HepG2 (cell line): ENCODE data around the gene BMP2K. TPM values are rescaled to one million over a fixed set of nuclear protein-coding genes. Genes with fewer than 3 reads are reported as not detected.
A peak's percentile ranks its signal among the peaks of the same experiment; 100 is the strongest.

ENCODE experiments used
- ELF3 ChIP-seq: IDR thresholded peaks from 2 replicates; pipeline ENCODE4 v1.6.1; 2016; ENCODE audit warnings: missing genetic modification reagents, missing compliant biosample characterization
- ETV5 ChIP-seq: IDR thresholded peaks from 2 replicates; pipeline ENCODE4 v1.6.1; 2018; ENCODE audit warnings: missing biosample characterization, missing genetic modification reagents, inconsistent platforms, borderline replicate concordance
- HNRNPUL1 ChIP-seq: fragments of 200-400 bp; formaldehyde crosslinking; IDR thresholded peaks from 2 replicates; pipeline ENCODE4 v1.6.1; 2017; ENCODE audit warnings: low read depth, mild to moderate bottlenecking, low read length, moderate library complexity
- HOXA7 ChIP-seq: sonication (generic); formaldehyde crosslinking; IDR thresholded peaks from 2 replicates; pipeline ENCODE4 v1.8.1; 2022; ENCODE audit warnings: mild to moderate bottlenecking, missing genetic modification reagents, moderate library complexity
- JUN ChIP-seq: sonication (generic); formaldehyde crosslinking; IDR thresholded peaks from 2 replicates; pipeline ENCODE4 v1.4.0; 2020; ENCODE audit warnings: mild to moderate bottlenecking, missing genetic modification reagents
- MYNN ChIP-seq: sonication (generic); formaldehyde crosslinking; IDR thresholded peaks from 2 replicates; pipeline ENCODE4 v1.4.0; 2020; ENCODE audit warnings: mild to moderate bottlenecking, low read depth, missing genetic modification reagents
- NR2F6 ChIP-seq, 2 experiments: IDR thresholded peaks; 2 replicates each; pipeline ENCODE4 v1.6.1; 2016; ENCODE audit warnings: antibody characterized with exemption in 1 of 2, mild to moderate bottlenecking in 1 of 2
- RFXANK ChIP-seq: IDR thresholded peaks from 2 replicates; pipeline ENCODE4 v1.6.1; 2016
- SMARCC2 ChIP-seq: fragments of 450-650 bp; IDR thresholded peaks from 2 replicates; pipeline ENCODE4 v1.6.1; 2017; ENCODE audit warnings: antibody characterized with exemption, mild to moderate bottlenecking
- TEAD2 ChIP-seq: sonication (generic); formaldehyde crosslinking; IDR thresholded peaks from 2 replicates; pipeline ENCODE4 v1.9.0; 2021; ENCODE audit warnings: missing genetic modification reagents
- ZFP37 ChIP-seq: sonication (generic); formaldehyde crosslinking; IDR thresholded peaks from 2 replicates; pipeline ENCODE4 v1.4.0; 2020; ENCODE audit warnings: missing genetic modification reagents, borderline replicate concordance
- ZFP82 ChIP-seq: sonication (generic); formaldehyde crosslinking; IDR thresholded peaks from 2 replicates; pipeline ENCODE4 v1.5.1; 2020; ENCODE audit warnings: mild to moderate bottlenecking, missing genetic modification reagents, borderline replicate concordance
- ZNF20 ChIP-seq: sonication (generic); formaldehyde crosslinking; IDR thresholded peaks from 2 replicates; pipeline ENCODE4 v1.4.0; 2020; ENCODE audit warnings: mild to moderate bottlenecking, moderate library complexity, missing genetic modification reagents
- ZNF234 ChIP-seq: sonication (generic); formaldehyde crosslinking; conservative IDR thresholded peaks from 2 replicates; pipeline ENCODE4 v1.5.1; 2020; ENCODE audit warnings: mild to moderate bottlenecking, missing genetic modification reagents
- ZNF546 ChIP-seq: sonication (generic); formaldehyde crosslinking; conservative IDR thresholded peaks from 2 replicates; pipeline ENCODE4 v1.8.1; 2023; ENCODE audit warnings: mild to moderate bottlenecking, missing genetic modification reagents
- ZNF615 ChIP-seq: sonication (generic); formaldehyde crosslinking; IDR thresholded peaks from 2 replicates; pipeline ENCODE4 v1.5.0; 2020; ENCODE audit warnings: mild to moderate bottlenecking, missing genetic modification reagents, borderline replicate concordance
- polyA plus RNA-seq, 8 experiments: library from polyadenylated mRNA; depleted of rRNA in 3 of 8; stranded (reverse) in 7 of 8; unstranded in 1 of 8; fragments of >200 nt; fragmentation: Illumina TruSeq in 4 of 8; extraction: Trizol in 4 of 8; gene quantifications; 2 replicates each; pipeline versions ENCODE4 v1.2.1 to v1.2.3, GENCODE V29; 2011 to 2016; ENCODE audit warnings: low read depth in 4 of 8, missing spikeins in 1 of 8, mixed read lengths in 1 of 8; ENCODE audit not compliant: insufficient read depth in 1 of 8
- total RNA-seq, 5 experiments: library from RNA; depleted of rRNA; stranded (reverse); fragments of >200 nt; fragmentation: Illumina TruSeq; extraction: Trizol; gene quantifications; 2 replicates each; pipeline ENCODE4 v1.2.3, GENCODE V29; 2016; ENCODE audit warnings: low read depth in 1 of 5
- TF ChIP-seq, protein P1 (sequence below): sonication (generic); formaldehyde crosslinking; IDR thresholded peaks from 2 replicates; pipeline ENCODE4 v1.4.0; 2020; ENCODE audit warnings: missing genetic modification reagents
- TF ChIP-seq, protein P2 (sequence below): sonication (generic); formaldehyde crosslinking; IDR thresholded peaks from 2 replicates; pipeline ENCODE4 v1.5.0; 2020; ENCODE audit warnings: mild to moderate bottlenecking, missing genetic modification reagents
- TF ChIP-seq, protein P3 (sequence below): sonication (generic); formaldehyde crosslinking; IDR thresholded peaks from one replicate; pipeline ENCODE4 v1.5.1; 2020; ENCODE audit warnings: mild to moderate bottlenecking, missing genetic modification reagents; ENCODE audit errors: not compliant biosample characterization
- TF ChIP-seq, protein P4 (sequence below): sonication (generic); formaldehyde crosslinking; IDR thresholded peaks from 2 replicates; pipeline ENCODE4 v1.4.0; 2020; ENCODE audit warnings: mild to moderate bottlenecking, missing genetic modification reagents

Gene BMP2K
- total and polyA plus RNA-seq, 2 of the 13 experiments (the other 11 are each of a cell fraction or from before 2014, with no cell fraction given) = 8.6 to 15.2 TPM

DNA sequence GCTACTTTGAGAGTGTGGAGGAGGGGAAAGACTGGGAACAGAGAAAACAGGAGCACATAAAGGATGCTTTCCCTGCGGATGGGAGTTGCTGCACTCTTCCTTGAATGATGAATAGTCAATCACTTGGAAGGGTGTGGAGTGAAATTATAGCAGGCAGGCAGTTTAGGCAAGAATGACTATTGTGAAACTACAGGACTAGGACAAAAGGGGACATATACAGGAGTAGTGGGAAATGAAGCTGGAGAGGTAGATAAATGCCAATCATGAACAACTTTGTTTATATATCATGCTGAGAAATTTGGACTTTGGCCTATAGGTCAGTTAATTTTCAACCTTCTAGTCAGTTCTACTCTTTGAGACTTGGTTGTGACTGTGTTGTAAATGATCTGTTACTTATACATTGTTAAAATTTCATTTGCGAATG lies 86.2 kb downstream of the BMP2K start (continued):
- TF ChIP-seq ELF3 (peak; percentile 71; the same call in 1 of the 2 replicates), ZFP82 (CRISPR knock-in tag) (no peak), NR2F6 (IDR thresholded peaks at IDR 0.05) (peak; percentile 29; the same call in 1 of the 2 replicates), NR2F6 (CRISPR knock-in tag; IDR thresholded peaks at IDR 0.05) (peak; percentile 39; the same call in 1 of the 2 replicates), SMARCC2 (no peak), JUN (CRISPR knock-in tag) (no peak), MYNN (CRISPR knock-in tag) (no peak), ZNF234 (CRISPR knock-in tag) (no peak), ZNF20 (CRISPR knock-in tag) (no peak), ZNF615 (CRISPR knock-in tag) (no peak), RFXANK (CRISPR knock-in tag) (no peak), ZNF546 (CRISPR knock-in tag) (no peak), ZFP37 (CRISPR knock-in tag) (no peak), ETV5 (CRISPR knock-in tag) (no peak; the same call in 1 of the 2 replicates), HNRNPUL1 (no peak; the same call in 1 of the 2 replicates), HOXA7 (CRISPR knock-in tag) (no peak), TEAD2 (CRISPR knock-in tag) (no peak)
- TF ChIP-seq, protein P1, sequence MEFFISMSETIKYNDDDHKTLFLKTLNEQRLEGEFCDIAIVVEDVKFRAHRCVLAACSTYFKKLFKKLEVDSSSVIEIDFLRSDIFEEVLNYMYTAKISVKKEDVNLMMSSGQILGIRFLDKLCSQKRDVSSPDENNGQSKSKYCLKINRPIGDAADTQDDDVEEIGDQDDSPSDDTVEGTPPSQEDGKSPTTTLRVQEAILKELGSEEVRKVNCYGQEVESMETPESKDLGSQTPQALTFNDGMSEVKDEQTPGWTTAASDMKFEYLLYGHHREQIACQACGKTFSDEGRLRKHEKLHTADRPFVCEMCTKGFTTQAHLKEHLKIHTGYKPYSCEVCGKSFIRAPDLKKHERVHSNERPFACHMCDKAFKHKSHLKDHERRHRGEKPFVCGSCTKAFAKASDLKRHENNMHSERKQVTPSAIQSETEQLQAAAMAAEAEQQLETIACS (CRISPR knock-in tag) = no peak
- TF ChIP-seq, protein P2, sequence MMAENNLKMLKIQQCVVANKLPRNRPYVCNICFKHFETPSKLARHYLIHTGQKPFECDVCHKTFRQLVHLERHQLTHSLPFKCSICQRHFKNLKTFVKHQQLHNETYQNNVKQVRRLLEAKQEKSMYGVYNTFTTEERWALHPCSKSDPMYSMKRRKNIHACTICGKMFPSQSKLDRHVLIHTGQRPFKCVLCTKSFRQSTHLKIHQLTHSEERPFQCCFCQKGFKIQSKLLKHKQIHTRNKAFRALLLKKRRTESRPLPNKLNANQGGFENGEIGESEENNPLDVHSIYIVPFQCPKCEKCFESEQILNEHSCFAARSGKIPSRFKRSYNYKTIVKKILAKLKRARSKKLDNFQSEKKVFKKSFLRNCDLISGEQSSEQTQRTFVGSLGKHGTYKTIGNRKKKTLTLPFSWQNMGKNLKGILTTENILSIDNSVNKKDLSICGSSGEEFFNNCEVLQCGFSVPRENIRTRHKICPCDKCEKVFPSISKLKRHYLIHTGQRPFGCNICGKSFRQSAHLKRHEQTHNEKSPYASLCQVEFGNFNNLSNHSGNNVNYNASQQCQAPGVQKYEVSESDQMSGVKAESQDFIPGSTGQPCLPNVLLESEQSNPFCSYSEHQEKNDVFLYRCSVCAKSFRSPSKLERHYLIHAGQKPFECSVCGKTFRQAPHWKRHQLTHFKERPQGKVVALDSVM (CRISPR knock-in tag) = no peak
- TF ChIP-seq, protein P3, sequence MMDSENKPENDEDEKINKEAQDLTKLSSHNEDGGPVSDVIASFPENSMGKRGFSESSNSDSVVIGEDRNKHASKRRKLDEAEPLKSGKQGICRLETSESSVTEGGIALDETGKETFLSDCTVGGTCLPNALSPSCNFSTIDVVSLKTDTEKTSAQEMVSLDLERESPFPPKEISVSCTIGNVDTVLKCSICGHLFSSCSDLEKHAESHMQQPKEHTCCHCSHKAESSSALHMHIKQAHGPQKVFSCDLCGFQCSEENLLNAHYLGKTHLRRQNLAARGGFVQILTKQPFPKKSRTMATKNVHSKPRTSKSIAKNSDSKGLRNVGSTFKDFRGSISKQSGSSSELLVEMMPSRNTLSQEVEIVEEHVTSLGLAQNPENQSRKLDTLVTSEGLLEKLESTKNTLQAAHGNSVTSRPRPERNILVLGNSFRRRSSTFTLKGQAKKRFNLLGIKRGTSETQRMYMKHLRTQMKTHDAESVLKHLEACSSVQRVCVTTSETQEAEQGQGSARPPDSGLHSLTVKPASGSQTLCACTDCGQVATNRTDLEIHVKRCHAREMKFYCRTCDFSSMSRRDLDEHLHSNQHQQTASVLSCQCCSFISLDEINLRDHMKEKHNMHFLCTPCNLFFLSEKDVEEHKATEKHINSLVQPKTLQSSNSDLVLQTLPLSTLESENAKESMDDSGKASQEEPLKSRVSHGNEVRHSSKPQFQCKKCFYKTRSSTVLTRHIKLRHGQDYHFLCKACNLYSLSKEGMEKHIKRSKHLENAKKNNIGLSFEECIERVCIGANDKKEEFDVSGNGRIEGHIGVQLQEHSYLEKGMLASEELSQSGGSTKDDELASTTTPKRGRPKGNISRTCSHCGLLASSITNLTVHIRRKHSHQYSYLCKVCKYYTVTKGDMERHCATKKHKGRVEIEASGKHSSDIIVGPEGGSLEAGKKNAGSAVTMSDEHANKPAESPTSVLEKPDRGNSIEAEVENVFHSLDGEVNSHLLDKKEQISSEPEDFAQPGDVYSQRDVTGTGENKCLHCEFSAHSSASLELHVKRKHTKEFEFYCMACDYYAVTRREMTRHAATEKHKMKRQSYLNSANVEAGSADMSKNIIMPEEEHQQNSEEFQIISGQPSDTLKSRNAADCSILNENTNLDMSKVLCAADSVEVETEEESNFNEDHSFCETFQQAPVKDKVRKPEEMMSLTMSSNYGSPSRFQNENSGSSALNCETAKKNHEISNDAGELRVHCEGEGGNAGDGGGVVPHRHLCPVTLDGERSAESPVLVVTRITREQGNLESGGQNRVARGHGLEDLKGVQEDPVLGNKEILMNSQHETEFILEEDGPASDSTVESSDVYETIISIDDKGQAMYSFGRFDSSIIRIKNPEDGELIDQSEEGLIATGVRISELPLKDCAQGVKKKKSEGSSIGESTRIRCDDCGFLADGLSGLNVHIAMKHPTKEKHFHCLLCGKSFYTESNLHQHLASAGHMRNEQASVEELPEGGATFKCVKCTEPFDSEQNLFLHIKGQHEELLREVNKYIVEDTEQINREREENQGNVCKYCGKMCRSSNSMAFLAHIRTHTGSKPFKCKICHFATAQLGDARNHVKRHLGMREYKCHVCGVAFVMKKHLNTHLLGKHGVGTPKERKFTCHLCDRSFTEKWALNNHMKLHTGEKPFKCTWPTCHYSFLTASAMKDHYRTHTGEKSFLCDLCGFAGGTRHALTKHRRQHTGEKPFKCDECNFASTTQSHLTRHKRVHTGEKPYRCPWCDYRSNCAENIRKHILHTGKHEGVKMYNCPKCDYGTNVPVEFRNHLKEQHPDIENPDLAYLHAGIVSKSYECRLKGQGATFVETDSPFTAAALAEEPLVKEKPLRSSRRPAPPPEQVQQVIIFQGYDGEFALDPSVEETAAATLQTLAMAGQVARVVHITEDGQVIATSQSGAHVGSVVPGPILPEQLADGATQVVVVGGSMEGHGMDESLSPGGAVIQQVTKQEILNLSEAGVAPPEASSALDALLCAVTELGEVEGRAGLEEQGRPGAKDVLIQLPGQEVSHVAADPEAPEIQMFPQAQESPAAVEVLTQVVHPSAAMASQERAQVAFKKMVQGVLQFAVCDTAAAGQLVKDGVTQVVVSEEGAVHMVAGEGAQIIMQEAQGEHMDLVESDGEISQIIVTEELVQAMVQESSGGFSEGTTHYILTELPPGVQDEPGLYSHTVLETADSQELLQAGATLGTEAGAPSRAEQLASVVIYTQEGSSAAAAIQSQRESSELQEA (CRISPR knock-in tag) = no peak
- TF ChIP-seq, protein P4, sequence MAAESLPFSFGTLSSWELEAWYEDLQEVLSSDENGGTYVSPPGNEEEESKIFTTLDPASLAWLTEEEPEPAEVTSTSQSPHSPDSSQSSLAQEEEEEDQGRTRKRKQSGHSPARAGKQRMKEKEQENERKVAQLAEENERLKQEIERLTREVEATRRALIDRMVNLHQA (CRISPR knock-in tag) = no peak
